HFF-Myc (cell line): Measurements from ENCODE around the gene RPP14.

Source experiments
- DNase-seq: peaks from one replicate; pipeline ENCODE4 v3.0.0-alpha.2; 2011; ENCODE audit warnings: low read depth; ENCODE audit errors: extremely low read depth
- H3K4me3 ChIP-seq: replicated peaks from 2 replicates; pipeline ENCODE4 v1.5.1; 2011; ENCODE audit warnings: low read depth, mild to moderate bottlenecking, control low read depth, low read length
- CTCF ChIP-seq: IDR thresholded peaks from 2 replicates; pipeline ENCODE4 v1.5.1; 2012; ENCODE audit warnings: mild to moderate bottlenecking, low read depth, low read length, control low read depth; ENCODE audit errors: missing control alignments

RPP14 gene

GRCh38 chr3:58292866-58293265 is 13.2 kb upstream of the RPP14 start:
- no peak overlapping the region for H3K4me3 ChIP-seq
- no peak for DNase-seq
- no peak for TF ChIP-seq CTCF

- DNase-seq, result no peak
Measured at GRCh38 chr3:58293516-58293915, 12.5 kb upstream of the RPP14 start.

GRCh38 chr3:58296269-58296668 is 9.8 kb upstream of the RPP14 start:
- no peak overlapping the region for H3K4me3 ChIP-seq
- DNase-seq, result no peak
- TF ChIP-seq CTCF, result no peak

More at GRCh38 chr3:58293516-58293915, 12.5 kb upstream of the RPP14 start:
- TF ChIP-seq CTCF, result no peak
- no peak overlapping the region for H3K4me3 ChIP-seq

- no peak for DNase-seq
- no peak for TF ChIP-seq CTCF
- H3K4me3 ChIP-seq, result no peak overlapping the region
Measured at GRCh38 chr3:58296843-58297242, 9.2 kb upstream of the RPP14 start.

GRCh38 chr3:58298190-58298589 is 7.9 kb upstream of the RPP14 start:
- TF ChIP-seq CTCF, result no peak
- no peak overlapping the region for H3K4me3 ChIP-seq
- DNase-seq, result no peak

- TF ChIP-seq CTCF, result no peak
- no peak for DNase-seq
- no peak overlapping the region for H3K4me3 ChIP-seq
Measured at GRCh38 chr3:58299075-58299474, 7.0 kb upstream of the RPP14 start.

- TF ChIP-seq CTCF, result peak; percentile 43
- H3K4me3 ChIP-seq, result no peak overlapping the region
- peak; percentile 17 for DNase-seq
Measured at GRCh38 chr3:58299839-58300516, 6.1 kb upstream of the RPP14 start.
